GM21576 (cell line): ENCODE results near the gene KDF1.
A peak's percentile ranks its signal among the peaks of the same experiment; 100 is the strongest.
"Not testable (repeated sequence)": the region's sequence is repeated elsewhere in the genome, so short reads cannot be mapped to it uniquely, and the experiment has no call there.

Experiments
- ATAC-seq: cut with Tn5 transposase; IDR thresholded peaks from one replicate; pipeline ENCODE4 v1.9.1; 2021; ENCODE audit warnings: mild to moderate bottlenecking, moderate library complexity; ENCODE audit not compliant: unreplicated experiment

KDF1 gene

GRCh38 chr1:26956321-26956720 is 3.9 kb downstream of the KDF1 start:
- no peak for ATAC-seq

- no peak for ATAC-seq
These were observed 6.9 kb downstream of the KDF1 start for GRCh38 chr1:26953374-26953773.

GRCh38 chr1:26951821-26952497 is 8.3 kb downstream of the KDF1 start:
- ATAC-seq = no peak

GRCh38 chr1:26951216-26951615 is 9.1 kb downstream of the KDF1 start:
- no peak for ATAC-seq

- no peak for ATAC-seq
These were observed 9.7 kb downstream of the KDF1 start for GRCh38 chr1:26950602-26951001.

- no peak for ATAC-seq
These were observed 10.3 kb downstream of the KDF1 start for GRCh38 chr1:26949926-26950319.

GRCh38 chr1:26949266-26949925 is 10.9 kb downstream of the KDF1 start:
- no peak for ATAC-seq

GRCh38 chr1:26948725-26949057 is 11.6 kb downstream of the KDF1 start:
- not testable (repeated sequence) for ATAC-seq

GRCh38 chr1:26946270-26946669 is 14.0 kb downstream of the KDF1 start:
- ATAC-seq = no peak

- no peak for ATAC-seq
These were observed 14.5 kb downstream of the KDF1 start for GRCh38 chr1:26945728-26946127.

GRCh38 chr1:26945138-26945537 is 15.1 kb downstream of the KDF1 start:
- no peak for ATAC-seq

GRCh38 chr1:26942656-26943055 is 17.6 kb downstream of the KDF1 start:
- ATAC-seq = no peak

- no peak for ATAC-seq
These were observed 19.0 kb downstream of the KDF1 start for GRCh38 chr1:26941311-26941710.

- no peak for ATAC-seq
These were observed 21.6 kb downstream of the KDF1 start for GRCh38 chr1:26938659-26939025.

GRCh38 chr1:26938004-26938658 is 22.1 kb downstream of the KDF1 start:
- ATAC-seq = no peak

GRCh38 chr1:26936823-26937222 is 23.4 kb downstream of the KDF1 start:
- no peak for ATAC-seq

GRCh38 chr1:26932531-26932930 is 27.7 kb downstream of the KDF1 start:
- ATAC-seq = no peak

GRCh38 chr1:26923711-26924110 is 36.6 kb downstream of the KDF1 start:
- ATAC-seq = no peak

- no peak for ATAC-seq
These were observed 37.4 kb downstream of the KDF1 start for GRCh38 chr1:26922901-26923300.

GRCh38 chr1:26922431-26922729 is 37.9 kb downstream of the KDF1 start:
- ATAC-seq = no peak

- peak; percentile 96 for ATAC-seq
These were observed 38.5 kb downstream of the KDF1 start, which contains the start of gene NUDC for GRCh38 chr1:26921540-26922430. NUDC (plus strand) TSS chr1:26921743; CDS start chr1:26921849, 106 bp downstream.
